GM18498 (cell line): ENCODE measurements around the gene PCGF2.

Experiments used
- ATAC-seq: cut with Tn5 transposase; IDR thresholded peaks from one replicate; pipeline ENCODE4 v1.9.1; 2021; ENCODE audit warnings: mild to moderate bottlenecking, moderate library complexity; ENCODE audit not compliant: unreplicated experiment

Gene PCGF2

GRCh38 chr17:38719943-38720641, 28.0 kb downstream of the PCGF2 start:
- ATAC-seq: no peak

DNA sequence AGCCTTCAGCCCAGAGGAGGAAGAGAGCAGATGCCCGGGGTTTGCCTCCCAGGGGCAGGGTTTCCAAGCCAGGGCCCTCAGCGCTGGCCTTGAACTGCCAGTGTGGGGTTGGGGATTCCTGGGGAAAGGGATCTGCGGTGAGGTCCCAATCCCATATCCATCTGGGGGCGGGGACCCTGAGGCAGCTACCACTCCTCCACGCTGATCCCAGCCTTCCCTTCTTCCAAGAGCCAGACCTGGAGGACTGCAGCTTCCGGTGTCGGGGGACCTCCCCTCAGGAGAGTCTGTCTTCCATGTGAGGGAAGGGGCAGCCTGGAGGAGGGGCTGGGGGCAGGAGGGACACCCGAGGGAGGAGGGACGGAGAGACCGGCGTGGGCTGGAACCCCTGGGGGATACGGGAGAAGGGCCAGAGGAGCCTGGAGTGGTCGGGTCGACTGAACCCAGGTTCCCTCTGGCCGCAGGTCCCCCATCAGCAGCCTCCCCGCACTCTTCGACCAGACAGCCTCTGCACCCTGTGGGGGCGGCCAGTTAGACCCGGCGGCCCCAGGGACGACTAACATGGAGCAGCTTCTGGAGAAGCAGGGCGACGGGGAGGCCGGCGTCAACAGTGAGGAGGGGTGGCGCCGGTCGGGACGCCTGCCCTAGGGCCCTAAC, 28.7 kb downstream of the PCGF2 start:
- no peak for ATAC-seq

DNA sequence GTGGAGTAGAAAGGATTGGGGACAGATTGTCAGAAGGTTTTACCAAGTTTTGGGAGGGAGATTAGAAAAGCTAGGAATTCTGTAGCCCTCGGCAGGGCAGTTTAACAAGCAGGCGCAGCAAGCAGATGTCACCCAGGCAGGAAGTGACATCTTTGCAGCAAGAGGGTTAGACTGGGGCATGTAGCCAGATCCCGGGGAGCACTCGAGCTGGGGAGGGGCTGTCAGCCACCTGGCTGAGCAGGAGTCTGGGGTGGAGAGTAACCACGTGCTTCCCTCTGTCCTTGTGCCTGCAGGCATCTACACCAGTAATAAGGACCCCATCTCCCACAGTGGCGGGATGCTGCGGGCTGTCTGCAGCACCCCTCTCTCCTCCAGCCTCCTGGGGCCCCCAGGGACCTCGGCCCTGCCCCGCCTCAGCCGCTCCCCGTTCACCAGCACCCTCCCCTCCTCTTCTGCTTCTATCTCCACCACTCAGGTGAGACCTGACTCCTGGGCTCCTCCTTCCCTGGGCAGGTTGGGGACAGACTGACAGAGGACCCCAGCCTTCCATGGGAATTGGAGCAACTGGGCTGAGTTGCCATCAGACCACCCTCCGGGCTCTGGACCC, 30.9 kb downstream of the PCGF2 start:
- no peak for ATAC-seq

GRCh38 chr17:38716368-38717005, 31.6 kb downstream of the PCGF2 start:
- ATAC-seq: no peak

GRCh38 chr17:38715216-38715943, 32.8 kb downstream of the PCGF2 start:
- no peak for ATAC-seq

DNA sequence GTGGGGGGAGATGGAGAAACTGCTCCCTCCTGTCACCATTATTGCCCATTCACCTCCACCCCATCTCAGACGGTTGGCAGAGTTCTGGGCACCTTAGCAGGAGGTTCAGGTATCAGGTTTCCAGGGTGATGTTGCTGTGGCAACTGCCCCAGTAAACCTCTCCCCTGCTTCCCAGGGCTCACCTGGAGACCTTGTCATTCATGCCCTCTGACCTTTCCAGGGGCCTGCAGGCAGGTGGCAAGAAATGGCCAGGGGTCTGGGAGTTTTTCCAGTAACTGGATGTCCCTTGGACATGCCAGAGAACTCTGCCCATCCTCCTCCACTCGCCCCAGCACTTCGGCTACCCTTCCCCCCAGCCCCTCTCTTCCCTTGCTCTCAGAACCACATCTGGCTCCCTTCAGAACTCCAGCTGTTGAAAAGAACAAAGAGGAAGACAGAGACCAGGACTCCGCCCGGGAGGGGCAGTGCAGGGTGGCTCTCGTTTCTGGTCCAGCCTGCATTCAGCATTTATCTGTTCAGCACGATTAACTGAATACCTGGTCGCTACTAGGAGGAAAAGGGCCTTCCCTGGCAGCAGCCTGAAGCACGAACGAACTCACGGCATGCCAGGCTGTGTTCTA, 34.6 kb downstream of the PCGF2 start:
- ATAC-seq: no peak

- no peak for ATAC-seq
Observed at GRCh38 chr17:38712593-38712992, 35.5 kb downstream of the PCGF2 start.

DNA sequence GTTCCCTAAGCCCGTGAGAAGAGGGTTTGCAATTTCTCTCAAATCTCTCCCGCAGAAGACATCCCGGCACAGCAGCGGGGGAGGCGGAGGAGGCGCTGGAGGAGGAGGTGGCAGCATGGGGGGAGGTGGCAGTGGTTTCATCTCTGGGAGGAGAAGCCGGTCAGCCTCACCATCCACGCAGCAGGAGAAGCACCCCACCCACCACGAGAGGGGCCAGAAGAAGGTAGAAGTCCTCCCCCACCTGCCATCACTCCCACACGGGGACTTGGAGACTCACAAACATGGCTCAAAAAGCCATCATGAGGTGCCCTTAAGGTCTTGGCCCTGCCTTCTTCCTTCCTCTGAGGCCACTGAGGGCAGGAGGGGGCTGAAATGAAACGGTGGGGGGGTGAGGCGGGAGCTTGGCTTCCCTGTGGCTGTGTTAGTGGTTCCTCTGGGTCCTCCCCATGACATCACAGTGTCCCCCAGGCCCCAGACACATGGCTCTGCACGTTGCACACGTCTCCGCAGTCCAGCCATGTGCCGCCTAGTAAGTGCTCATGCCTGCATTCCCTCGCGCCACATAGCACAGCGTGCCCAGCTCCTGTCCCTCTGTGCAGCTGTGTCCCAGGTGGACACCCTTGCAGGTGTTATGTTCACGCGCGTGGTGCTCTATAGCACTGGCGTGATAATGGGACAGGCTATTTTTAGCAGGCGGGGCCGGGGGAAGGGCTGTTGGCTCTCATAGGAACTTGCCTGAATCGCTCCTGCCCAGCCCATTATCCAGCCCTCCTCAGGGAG, 36.2 kb downstream of the PCGF2 start:
- ATAC-seq: no peak

GRCh38 chr17:38710985-38711384, 37.2 kb downstream of the PCGF2 start:
- ATAC-seq: no peak

- ATAC-seq: no peak
Observed at GRCh38 chr17:38710604-38710962, 37.6 kb downstream of the PCGF2 start.

GRCh38 chr17:38709864-38710603, 38.1 kb downstream of the PCGF2 start:
- ATAC-seq: no peak

GRCh38 chr17:38709104-38709820, 38.9 kb downstream of the PCGF2 start:
- ATAC-seq: no peak

- no peak for ATAC-seq
Observed at GRCh38 chr17:38707678-38708351, 40.3 kb downstream of the PCGF2 start.

- no peak for ATAC-seq
Observed at GRCh38 chr17:38706505-38707216, 41.5 kb downstream of the PCGF2 start.

GRCh38 chr17:38705803-38706504, 42.2 kb downstream of the PCGF2 start:
- ATAC-seq: no peak

DNA sequence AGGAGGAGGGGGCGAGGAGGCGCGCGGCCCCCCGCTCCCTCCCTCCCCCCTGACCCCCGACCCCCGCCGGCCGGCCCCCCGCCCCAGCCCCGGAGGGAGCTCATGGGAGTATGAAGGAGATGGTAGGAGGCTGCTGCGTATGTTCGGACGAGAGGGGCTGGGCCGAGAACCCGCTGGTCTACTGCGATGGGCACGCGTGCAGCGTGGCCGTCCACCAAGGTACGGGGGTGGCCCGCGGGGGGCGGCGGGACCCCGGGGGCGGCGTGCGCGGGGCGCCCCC, 42.7 kb downstream of the PCGF2 start:
- ATAC-seq: no peak
